GM18505 (cell line): ENCODE data around the gene DLL3.

Source experiments
- ATAC-seq: cut with Tn5 transposase; IDR thresholded peaks from one replicate; pipeline ENCODE4 v1.9.1; 2021; ENCODE audit not compliant: unreplicated experiment
- POLR2A ChIP-seq: IDR thresholded peaks from 4 replicates; pipeline ENCODE4 v1.6.1; 2011; ENCODE audit warnings: borderline replicate concordance; ENCODE audit not compliant: insufficient read depth, insufficient read length; ENCODE audit errors: extremely low read depth

Gene DLL3

GRCh38 chr19:39514840-39515550 lies 16.2 kb downstream of the DLL3 start, which contains the start of gene SELENOV:
Gene SELENOV (plus strand): TSS chr19:39515139. CDS start chr19:39515213, 74 bp downstream.
- no peak for TF ChIP-seq POLR2A
- no peak for ATAC-seq

GRCh38 chr19:39515551-39516191 lies 16.9 kb downstream of the DLL3 start:
- no peak for TF ChIP-seq POLR2A
- ATAC-seq = no peak

- TF ChIP-seq POLR2A = no peak
- no peak for ATAC-seq
These were observed 17.5 kb downstream of the DLL3 start for GRCh38 chr19:39516270-39516669.

- no peak for TF ChIP-seq POLR2A
- ATAC-seq = no peak
These were observed 18.7 kb downstream of the DLL3 start for GRCh38 chr19:39517432-39517831.

- TF ChIP-seq POLR2A = no peak
- ATAC-seq = no peak
These were observed 19.7 kb downstream of the DLL3 start for GRCh38 chr19:39518458-39518857.

GRCh38 chr19:39518975-39519374 lies 20.2 kb downstream of the DLL3 start:
- ATAC-seq = no peak
- TF ChIP-seq POLR2A = no peak

- ATAC-seq = no peak
- no peak for TF ChIP-seq POLR2A
These were observed 22.1 kb downstream of the DLL3 start for GRCh38 chr19:39520541-39521484.

- no peak for TF ChIP-seq POLR2A
- ATAC-seq = no peak
These were observed 25.7 kb downstream of the DLL3 start for GRCh38 chr19:39524495-39524894.

- no peak for TF ChIP-seq POLR2A
- ATAC-seq = no peak
These were observed 26.5 kb downstream of the DLL3 start for GRCh38 chr19:39525205-39525604.

- TF ChIP-seq POLR2A = no peak
- no peak for ATAC-seq
These were observed 33.1 kb downstream of the DLL3 start for GRCh38 chr19:39531834-39532232.

GRCh38 chr19:39532233-39533002 lies 33.7 kb downstream of the DLL3 start, which contains the start of gene EID2B:
Gene EID2B (minus strand): TSS chr19:39532852. CDS start chr19:39532802, 50 bp downstream.
- peak; percentile 88 for ATAC-seq
- peak; percentile 69 for TF ChIP-seq POLR2A

GRCh38 chr19:39533003-39533512 lies 34.3 kb downstream of the DLL3 start:
- ATAC-seq = no peak
- no peak for TF ChIP-seq POLR2A
